Vagina (tissue), 2 donors: ENCODE results near the gene STK39. TPM values are rescaled to one million over a fixed set of nuclear protein-coding genes. Genes with fewer than 3 reads are reported as not detected.

Source experiments
- DNase-seq, 2 donors: peaks; one replicate each; pipeline ENCODE4 v3.0.0-alpha.2; 2017; ENCODE audit errors: extremely low spot score in 2 of 2
- H3K27ac ChIP-seq: fragments of 200-600 bp; sonication (generic); one replicate; pipeline ENCODE4 v1.5.1; 2019
- H3K27me3 ChIP-seq: fragments of 200-600 bp; sonication (generic); one replicate; pipeline ENCODE4 v1.5.1; 2019
- H3K36me3 ChIP-seq, 2 donors: fragments of 200-600 bp; sonication (generic); one replicate each; pipeline ENCODE4 v1.5.1; 2017 to 2019
- H3K4me1 ChIP-seq: fragments of 200-600 bp; sonication (generic); one replicate; pipeline ENCODE4 v1.5.1; 2019
- H3K4me3 ChIP-seq, 2 donors: fragments of 200-600 bp; sonication (generic); 1 replicate in 1 of 2; 2 replicates in 1 of 2; pipeline ENCODE4 v1.5.1; 2016 to 2019
- H3K9me3 ChIP-seq: fragments of 200-600 bp; sonication (generic); one replicate; pipeline ENCODE4 v1.5.1; 2019
- POLR2A ChIP-seq, 2 donors: fragments of 450-650 bp; IDR thresholded peaks; one replicate each; pipeline ENCODE4 v1.6.1; 2017; ENCODE audit warnings: antibody characterized with exemption in 2 of 2, mild to moderate bottlenecking in 2 of 2, moderate library complexity in 2 of 2
- POLR2AphosphoS5 ChIP-seq, 2 donors: sonication (generic); formaldehyde crosslinking; IDR thresholded peaks; one replicate each; pipeline ENCODE4 v1.9.0; 2017; ENCODE audit warnings: antibody characterized with exemption in 2 of 2, mild to moderate bottlenecking in 2 of 2, low read depth in 1 of 2; ENCODE audit not compliant: insufficient read depth in 1 of 2
- intact Hi-C: fragments of 100-400 bp; cut with DNase I; formaldehyde crosslinking; loops from one replicate; pipeline ENCODE4 v1.15.1; 2023
- total RNA-seq: library from RNA; depleted of rRNA; stranded (reverse); fragments of >200 nt; gene quantifications from one replicate; pipeline ENCODE4 v1.2.3, GENCODE V29; 2016
- TF ChIP-seq, protein P1 (sequence below), 3 experiments: fragments of 450-650 bp in 2 of 3; fragments of 200-600 bp in 1 of 3; sonication (generic) in 1 of 3; IDR thresholded peaks; one replicate each; pipeline ENCODE4 v1.5.1; 2017 to 2019; ENCODE audit warnings: antibody characterized with exemption in 3 of 3, mild to moderate bottlenecking in 2 of 3, moderate library complexity in 2 of 3

STK39 gene
- total RNA-seq, 1 donor from 2014 or later, result 15.5 TPM

GRCh38 chr2:167964650-167965413 is 282.6 kb downstream of the STK39 start:
- H3K27ac ChIP-seq, result no peak overlapping the region
- H3K27me3 ChIP-seq, result no peaks in the 10 kb centered on the region
- H3K4me3 ChIP-seq, result no peak overlapping the region
- peaks cover 14% of the 10 kb centered on the region for H3K4me1 ChIP-seq
- no peaks in the 10 kb centered on the region for H3K9me3 ChIP-seq
- intact Hi-C loops, result no loop called here
- TF ChIP-seq POLR2AphosphoS5 (IDR thresholded peaks at IDR 0.05; ENCODE audit: insufficient read depth in 1 of 2, low read depth in 1 of 2), result no peak
- TF ChIP-seq, protein P1, sequence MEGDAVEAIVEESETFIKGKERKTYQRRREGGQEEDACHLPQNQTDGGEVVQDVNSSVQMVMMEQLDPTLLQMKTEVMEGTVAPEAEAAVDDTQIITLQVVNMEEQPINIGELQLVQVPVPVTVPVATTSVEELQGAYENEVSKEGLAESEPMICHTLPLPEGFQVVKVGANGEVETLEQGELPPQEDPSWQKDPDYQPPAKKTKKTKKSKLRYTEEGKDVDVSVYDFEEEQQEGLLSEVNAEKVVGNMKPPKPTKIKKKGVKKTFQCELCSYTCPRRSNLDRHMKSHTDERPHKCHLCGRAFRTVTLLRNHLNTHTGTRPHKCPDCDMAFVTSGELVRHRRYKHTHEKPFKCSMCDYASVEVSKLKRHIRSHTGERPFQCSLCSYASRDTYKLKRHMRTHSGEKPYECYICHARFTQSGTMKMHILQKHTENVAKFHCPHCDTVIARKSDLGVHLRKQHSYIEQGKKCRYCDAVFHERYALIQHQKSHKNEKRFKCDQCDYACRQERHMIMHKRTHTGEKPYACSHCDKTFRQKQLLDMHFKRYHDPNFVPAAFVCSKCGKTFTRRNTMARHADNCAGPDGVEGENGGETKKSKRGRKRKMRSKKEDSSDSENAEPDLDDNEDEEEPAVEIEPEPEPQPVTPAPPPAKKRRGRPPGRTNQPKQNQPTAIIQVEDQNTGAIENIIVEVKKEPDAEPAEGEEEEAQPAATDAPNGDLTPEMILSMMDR (IDR thresholded peaks at IDR 0.05), result no peak
- no peak for TF ChIP-seq POLR2A (IDR thresholded peaks at IDR 0.05)
- DNase-seq, result no peak
- peaks cover 0 to 8% of the 10 kb centered on the region in 2 donors for H3K36me3 ChIP-seq

DNA sequence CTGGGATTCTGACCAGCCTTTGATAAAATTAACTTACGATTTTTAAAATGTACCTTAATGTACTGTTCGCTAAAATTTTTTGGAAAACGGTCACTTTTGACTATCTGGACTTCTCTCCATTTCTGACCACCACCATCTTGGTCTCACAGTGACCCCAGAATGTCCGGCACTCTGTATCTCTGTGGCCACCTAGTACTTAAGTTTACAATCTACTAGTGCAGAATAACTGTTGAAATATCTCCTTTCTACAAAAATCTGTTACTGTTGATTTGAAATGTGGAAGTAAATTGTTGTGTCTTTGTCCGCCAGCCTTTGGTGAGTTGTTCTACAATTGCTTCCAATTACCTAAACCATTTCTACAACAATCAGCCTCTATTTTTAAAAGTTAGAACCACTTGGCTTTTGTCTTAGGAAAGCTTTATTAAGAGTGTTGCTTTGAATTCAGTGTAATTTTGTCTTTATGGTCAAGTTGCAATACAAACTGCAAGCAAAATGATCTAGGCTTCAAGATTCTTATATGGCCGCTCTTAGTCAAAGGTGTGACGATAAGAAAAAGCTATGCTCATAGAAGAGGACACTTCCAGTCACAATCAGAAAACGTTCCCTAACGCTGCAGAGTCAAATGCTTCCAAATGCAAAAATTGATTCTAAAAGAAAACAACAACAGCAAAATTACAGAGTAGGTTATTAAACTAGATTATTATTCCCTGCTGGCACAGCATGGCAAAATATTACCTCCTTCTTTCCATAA is 283.3 kb downstream of the STK39 start:
- intact Hi-C loops, result no loop called here
- H3K27me3 ChIP-seq, result no peaks in the 10 kb centered on the region
- no peak overlapping the region for H3K4me3 ChIP-seq
- H3K36me3 ChIP-seq, result peaks cover 0 to 8% of the 10 kb centered on the region in 2 donors
- peaks cover 14% of the 10 kb centered on the region for H3K4me1 ChIP-seq
- H3K9me3 ChIP-seq, result no peaks in the 10 kb centered on the region
- H3K27ac ChIP-seq, result no peak overlapping the region
- TF ChIP-seq POLR2A (IDR thresholded peaks at IDR 0.05) (no peak), POLR2AphosphoS5 (IDR thresholded peaks at IDR 0.05; ENCODE audit: insufficient read depth in 1 of 2, low read depth in 1 of 2) (no peak)
- no peak for DNase-seq

DNA sequence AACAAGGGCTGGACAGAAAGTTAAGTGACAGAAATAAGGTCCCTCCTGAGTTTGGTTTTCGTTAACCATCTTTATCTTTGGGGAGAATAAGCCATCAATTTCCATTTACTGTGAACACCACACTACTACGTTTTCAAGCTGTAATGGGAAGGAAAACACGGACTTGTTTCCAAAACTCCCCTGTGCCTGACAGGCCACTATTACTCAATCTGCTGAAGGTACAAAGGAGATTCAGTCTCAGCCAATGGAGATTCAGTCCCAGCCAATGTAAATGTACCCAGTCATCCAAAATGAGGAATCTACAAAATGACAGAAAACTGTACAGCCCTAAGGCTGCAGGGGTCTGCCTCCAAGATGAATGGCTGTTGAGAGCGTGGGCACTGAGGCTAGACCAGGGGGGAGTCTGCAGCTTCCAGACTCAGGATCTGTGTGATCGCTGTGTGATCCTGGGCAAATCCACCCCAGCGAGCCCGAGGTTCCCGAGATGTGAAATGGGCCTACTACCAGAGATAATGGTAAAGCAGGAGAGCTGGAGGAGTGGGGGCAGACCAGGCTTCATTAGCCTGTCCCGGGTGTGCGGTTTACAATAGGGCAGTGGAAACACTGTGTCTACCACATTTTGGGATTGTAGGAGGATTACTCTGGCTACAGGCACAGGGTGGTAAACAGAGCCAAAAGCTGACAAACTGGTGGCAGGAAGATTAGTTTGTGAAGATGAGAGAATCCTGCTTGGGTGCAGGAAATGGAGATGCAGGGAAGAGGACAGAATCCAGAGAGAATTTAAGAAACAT is 284.8 kb downstream of the STK39 start:
- H3K9me3 ChIP-seq, result no peaks in the 10 kb centered on the region
- no peaks in the 10 kb centered on the region for H3K27me3 ChIP-seq
- peaks cover 0 to 8% of the 10 kb centered on the region in 2 donors for H3K36me3 ChIP-seq
- no peak for DNase-seq
- no peak overlapping the region for H3K4me3 ChIP-seq
- no peak overlapping the region for H3K27ac ChIP-seq
- H3K4me1 ChIP-seq, result peaks cover 14% of the 10 kb centered on the region
- no peak for TF ChIP-seq POLR2A (IDR thresholded peaks at IDR 0.05)
- TF ChIP-seq, protein P1 (IDR thresholded peaks at IDR 0.05), result no peak
- intact Hi-C loops, result no loop called here

DNA sequence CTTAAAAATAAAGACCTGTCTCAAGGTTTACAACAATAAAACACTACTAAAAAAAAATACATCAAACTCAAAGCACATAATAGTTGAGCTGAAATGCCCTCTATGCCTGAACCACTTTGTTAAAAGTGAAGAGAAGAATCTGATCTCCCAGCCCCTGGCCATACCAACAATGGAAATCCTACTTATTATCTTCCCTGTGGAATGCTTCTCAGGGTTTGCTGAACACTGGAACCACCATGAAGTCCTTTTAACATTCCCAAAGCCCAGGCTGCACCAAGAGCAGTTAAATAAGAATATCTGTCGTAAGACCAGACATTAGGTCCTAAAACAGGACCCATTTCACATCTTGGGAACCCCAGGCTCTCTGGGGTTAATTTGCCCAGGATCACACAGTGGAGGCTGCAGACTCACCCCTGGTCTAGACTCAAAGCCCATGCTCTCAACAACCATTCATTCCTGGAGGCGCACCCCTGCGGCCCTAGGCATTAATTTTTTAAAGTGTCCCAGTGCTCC is 285.8 kb downstream of the STK39 start:
- H3K4me3 ChIP-seq, result no peak overlapping the region
- TF ChIP-seq POLR2A (IDR thresholded peaks at IDR 0.05), result no peak
- no peak for TF ChIP-seq POLR2AphosphoS5 (IDR thresholded peaks at IDR 0.05; ENCODE audit: insufficient read depth in 1 of 2, low read depth in 1 of 2)
- TF ChIP-seq, protein P1 (IDR thresholded peaks at IDR 0.05), result no peak
- intact Hi-C loops, result no loop called here
- no peaks in the 10 kb centered on the region for H3K9me3 ChIP-seq
- H3K4me1 ChIP-seq, result peaks cover 7% of the 10 kb centered on the region
- DNase-seq, result no peak
- H3K27me3 ChIP-seq, result no peaks in the 10 kb centered on the region
- H3K27ac ChIP-seq, result no peak overlapping the region
- peaks cover 0 to 8% of the 10 kb centered on the region in 2 donors for H3K36me3 ChIP-seq

DNA sequence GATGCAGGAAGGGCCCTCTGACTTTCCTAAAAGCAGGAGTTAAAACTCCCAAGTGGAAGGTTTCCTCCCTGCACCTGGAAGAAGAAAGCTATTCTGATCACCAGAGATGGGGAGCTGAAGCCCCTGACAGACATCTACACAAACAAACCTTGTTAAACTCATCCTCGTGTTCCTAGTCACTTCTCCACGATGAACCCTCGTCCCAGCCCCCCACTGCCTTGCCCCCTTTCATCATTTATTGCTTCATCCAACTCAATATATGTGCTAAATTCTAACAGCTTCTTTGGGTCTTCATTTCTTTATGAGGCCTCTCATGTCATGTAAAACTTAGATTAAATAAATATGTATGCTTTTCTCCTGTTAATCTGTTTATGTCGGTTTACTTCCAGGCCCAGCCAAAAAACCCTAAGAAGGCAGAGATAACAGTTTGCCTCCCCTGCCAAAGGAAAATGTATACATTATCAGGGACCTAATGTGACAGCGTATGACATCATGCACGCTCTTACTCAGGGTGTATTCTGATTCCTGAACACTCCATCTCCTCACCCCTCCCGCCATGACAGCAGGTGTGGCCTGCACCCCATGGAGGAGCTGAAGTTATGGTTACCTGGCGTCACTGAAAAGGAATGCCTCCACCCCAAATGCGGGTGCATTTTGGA is 287.2 kb downstream of the STK39 start:
- H3K4me1 ChIP-seq, result no peaks in the 10 kb centered on the region
- H3K36me3 ChIP-seq, result peaks cover 0 to 8% of the 10 kb centered on the region in 2 donors
- DNase-seq, result no peak
- H3K27me3 ChIP-seq, result no peaks in the 10 kb centered on the region
- TF ChIP-seq POLR2AphosphoS5 (IDR thresholded peaks at IDR 0.05; ENCODE audit: insufficient read depth in 1 of 2, low read depth in 1 of 2), result no peak
- TF ChIP-seq POLR2A (IDR thresholded peaks at IDR 0.05), result no peak
- TF ChIP-seq, protein P1 (IDR thresholded peaks at IDR 0.05), result no peak
- intact Hi-C loops, result no loop called here
- H3K4me3 ChIP-seq, result no peak overlapping the region
- no peak overlapping the region for H3K27ac ChIP-seq
- H3K9me3 ChIP-seq, result no peaks in the 10 kb centered on the region
